Small intestine (tissue), 7 donors: ENCODE data around the gene FAF1. TPM values are rescaled to one million over a fixed set of nuclear protein-coding genes. Genes with fewer than 3 reads are reported as not detected.

Source experiments
- DNase-seq, 2 donors: peaks; one replicate each; pipeline versions ENCODE4 v3.0.0 to v3.0.0-alpha.2; 2013
- FAIRE-seq: peaks from 2 replicates; lab custom pipeline; 2012; peaks lifted over from hg19 to GRCh38; lab: Jason Lieb, UNC
- H3K27ac ChIP-seq, 3 donors: one replicate each; pipeline ENCODE4 v1.5.1; 2013; ENCODE audit warnings: low read length in 2 of 3, mild to moderate bottlenecking in 2 of 3, control low read depth in 1 of 3, inconsistent platforms in 1 of 3, low read depth in 1 of 3, moderate library complexity in 1 of 3
- H3K27me3 ChIP-seq, 3 donors: one replicate each; pipeline ENCODE4 v1.6.1; 2013; ENCODE audit warnings: low read length in 3 of 3, inconsistent platforms in 1 of 3; ENCODE audit not compliant: control insufficient read depth in 3 of 3, insufficient read depth in 3 of 3
- H3K36me3 ChIP-seq, 3 donors: one replicate each; pipeline ENCODE4 v1.6.1; 2013; ENCODE audit warnings: low read length in 3 of 3, inconsistent platforms in 1 of 3, low read depth in 1 of 3, mild to moderate bottlenecking in 1 of 3, moderate library complexity in 1 of 3; ENCODE audit not compliant: control insufficient read depth in 3 of 3, insufficient read depth in 2 of 3
- H3K4me1 ChIP-seq, 3 donors: one replicate each; pipeline ENCODE4 v1.6.1; 2013; ENCODE audit warnings: low read length in 2 of 3, inconsistent platforms in 1 of 3, low read depth in 1 of 3, mild to moderate bottlenecking in 1 of 3, moderate library complexity in 1 of 3; ENCODE audit not compliant: control insufficient read depth in 3 of 3, insufficient read depth in 2 of 3
- H3K4me3 ChIP-seq, 3 donors: one replicate each; pipeline ENCODE4 v1.5.1; 2013; ENCODE audit warnings: low read length in 3 of 3, control low read depth in 1 of 3, inconsistent platforms in 1 of 3, low read depth in 1 of 3, mild to moderate bottlenecking in 1 of 3, moderate library complexity in 1 of 3
- H3K9me3 ChIP-seq, 2 donors: one replicate each; pipeline ENCODE4 v1.6.1; 2013; ENCODE audit warnings: low read depth in 1 of 2, low read length in 1 of 2; ENCODE audit not compliant: control insufficient read depth in 2 of 2, insufficient read depth in 1 of 2
- WGBS, 3 donors: extraction: QIAGEN DNeasy Blood & Tissue Kit; methylation state at CpG; one replicate each; pipeline ENCODE4 v1.1.7; 2013; 5-methylcytosine and 5-hydroxymethylcytosine counted together
- polyA plus RNA-seq, 4 donors: library from polyadenylated mRNA; stranded (reverse) in 3 of 4; unstranded in 1 of 4; fragments of 200-250 nt in 3 of 4; fragments of 120-200 nt in 1 of 4; gene quantifications; one replicate each; pipeline versions ENCODE4 v1.2.1 to v1.2.3, GENCODE V29; 2013
- donor health status: healthy with polysubstance abuse.
- donor health status: control.
- donor health status: control.
- donor health status: Bipolar disorder and iron deficiency.
- donor health status: healthy.

Gene FAF1
- polyA plus RNA-seq, 4 donors = 19.5 to 46.3 (median 32.5) TPM

- no peak for FAIRE-seq
- H3K9me3 ChIP-seq = no peaks in the 10 kb centered on the region
- no peaks in the 10 kb centered on the region for H3K4me1 ChIP-seq
- H3K36me3 ChIP-seq = peaks cover 3 to 4% (median 3%) of the 10 kb centered on the region in 3 donors
- no peaks in the 10 kb centered on the region for H3K27me3 ChIP-seq
- no peak overlapping the region for H3K27ac ChIP-seq
- no peak overlapping the region for H3K4me3 ChIP-seq
- DNase-seq = no peak
- 92 to 100% (median 94%) methylated on average over 1 of the region's 1 CpG for whole genome bisulfite sequencing, 3 donors
Measured at GRCh38 chr1:50568782-50569181, 391.3 kb downstream of the FAF1 start.

- no peak overlapping the region for H3K27ac ChIP-seq
- no peaks in the 10 kb centered on the region for H3K4me1 ChIP-seq
- no peaks in the 10 kb centered on the region for H3K27me3 ChIP-seq
- no peak overlapping the region for H3K4me3 ChIP-seq
- H3K9me3 ChIP-seq = no peaks in the 10 kb centered on the region
- 95 to 97% (median 97%) methylated on average over 2 of the region's 2 CpGs for WGBS, 3 donors
- H3K36me3 ChIP-seq = peaks cover 0 to 3% (median 2%) of the 10 kb centered on the region in 3 donors
- no peak for FAIRE-seq
- no peak for DNase-seq
Measured at GRCh38 chr1:50566405-50566804, 393.7 kb downstream of the FAF1 start.

GRCh38 chr1:50564417-50564816, 395.6 kb downstream of the FAF1 start:
- 77 to 93% (median 86%) methylated on average over 1 of the region's 1 CpG for WGBS, 3 donors
- FAIRE-seq = no peak
- Histone ChIP-seq H3K27ac (no peak overlapping the region), H3K9me3 (no peaks in the 10 kb centered on the region), H3K27me3 (no peaks in the 10 kb centered on the region), H3K4me3 (no peak overlapping the region), H3K36me3 (peaks cover 2% of the 10 kb centered on the region in 3 donors), H3K4me1 (no peaks in the 10 kb centered on the region)
- no peak for DNase-seq

- FAIRE-seq = no peak
- WGBS, 3 donors = 91 to 100% (median 98%) methylated on average over 1 of the region's 1 CpG
- Histone ChIP-seq H3K4me3 (no peak overlapping the region), H3K9me3 (no peaks in the 10 kb centered on the region), H3K27me3 (no peaks in the 10 kb centered on the region), H3K4me1 (no peaks in the 10 kb centered on the region), H3K36me3 (peaks cover 0 to 2% (median 2%) of the 10 kb centered on the region in 3 donors), H3K27ac (no peak overlapping the region)
- DNase-seq = no peak
Measured at GRCh38 chr1:50562106-50562505, 398.0 kb downstream of the FAF1 start.

GRCh38 chr1:50559421-50559820, 400.6 kb downstream of the FAF1 start:
- no peak for DNase-seq
- no peak overlapping the region for H3K4me3 ChIP-seq
- peaks cover 0 to 2% (median 2%) of the 10 kb centered on the region in 3 donors for H3K36me3 ChIP-seq
- no peaks in the 10 kb centered on the region for H3K4me1 ChIP-seq
- no peak overlapping the region for H3K27ac ChIP-seq
- WGBS, 3 donors = 95 to 98% (median 97%) methylated on average over 3 of the region's 3 CpGs
- no peaks in the 10 kb centered on the region for H3K27me3 ChIP-seq
- no peaks in the 10 kb centered on the region for H3K9me3 ChIP-seq
- FAIRE-seq = no peak

GRCh38 chr1:50553921-50554320, 406.1 kb downstream of the FAF1 start:
- 30 to 62% (median 62%) methylated on average over 2 of the region's 2 CpGs for WGBS, 3 donors
- FAIRE-seq = no peak
- Histone ChIP-seq H3K36me3 (peaks cover 0 to 3% (median 0%) of the 10 kb centered on the region in 3 donors), H3K4me1 (no peaks in the 10 kb centered on the region), H3K9me3 (no peaks in the 10 kb centered on the region), H3K27me3 (no peaks in the 10 kb centered on the region), H3K27ac (no peak overlapping the region), H3K4me3 (no peak overlapping the region)
- peak; percentile 17 to 24 for DNase-seq

GRCh38 chr1:50548243-50548642, 411.8 kb downstream of the FAF1 start:
- Histone ChIP-seq H3K36me3 (peaks cover 0 to 3% (median 0%) of the 10 kb centered on the region in 3 donors), H3K27me3 (no peaks in the 10 kb centered on the region), H3K9me3 (no peaks in the 10 kb centered on the region), H3K4me1 (no peaks in the 10 kb centered on the region), H3K27ac (no peak overlapping the region), H3K4me3 (no peak overlapping the region)
- no peak for FAIRE-seq
- DNase-seq = no peak
- 89 to 100% (median 98%) methylated on average over 1 of the region's 1 CpG for WGBS, 3 donors

GRCh38 chr1:50542362-50542761, 417.7 kb downstream of the FAF1 start:
- H3K4me1 ChIP-seq = no peaks in the 10 kb centered on the region
- no peaks in the 10 kb centered on the region for H3K27me3 ChIP-seq
- H3K27ac ChIP-seq = no peak overlapping the region
- no peak for FAIRE-seq
- no peaks in the 10 kb centered on the region for H3K9me3 ChIP-seq
- H3K4me3 ChIP-seq = no peak overlapping the region
- DNase-seq = no peak
- no peaks in the 10 kb centered on the region for H3K36me3 ChIP-seq

GRCh38 chr1:50538476-50538875, 421.6 kb downstream of the FAF1 start:
- FAIRE-seq (no peak), DNase-seq (no peak)
- Histone ChIP-seq H3K27ac (no peak overlapping the region), H3K27me3 (no peaks in the 10 kb centered on the region), H3K4me1 (no peaks in the 10 kb centered on the region), H3K9me3 (no peaks in the 10 kb centered on the region), H3K4me3 (no peak overlapping the region), H3K36me3 (no peaks in the 10 kb centered on the region)
- 88 to 95% (median 94%) methylated on average over 1 of the region's 1 CpG for WGBS, 3 donors
